LNCAP (cell line): Measurements from ENCODE around the gene ARPC1B.

Source experiments
- TF ChIP-seq, protein P1 (sequence below): fragments of 450-650 bp; IDR thresholded peaks from 2 replicates; pipeline ENCODE4 v1.5.1; 2017; ENCODE audit warnings: mild to moderate bottlenecking

ARPC1B gene

DNA sequence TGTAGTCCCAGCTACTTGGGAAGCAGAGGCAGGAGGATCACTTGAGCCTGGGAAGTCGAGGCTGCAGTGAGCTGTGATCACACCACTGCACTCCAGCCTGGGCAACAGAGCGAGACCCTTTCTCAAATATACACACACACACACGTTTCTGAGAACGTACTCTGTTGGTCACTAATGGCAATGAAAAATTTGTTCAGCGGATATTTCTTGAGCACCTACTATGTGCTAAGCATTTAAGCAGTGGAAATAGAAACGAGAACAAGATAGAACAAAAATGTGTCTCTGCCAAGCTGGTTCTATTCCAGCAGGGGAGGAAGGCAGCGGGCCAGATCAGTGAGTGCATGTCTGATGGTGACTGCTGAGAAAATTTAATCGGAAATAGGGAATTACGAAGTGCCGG, 8.7 kb downstream of the ARPC1B start:
- TF ChIP-seq, protein P1, sequence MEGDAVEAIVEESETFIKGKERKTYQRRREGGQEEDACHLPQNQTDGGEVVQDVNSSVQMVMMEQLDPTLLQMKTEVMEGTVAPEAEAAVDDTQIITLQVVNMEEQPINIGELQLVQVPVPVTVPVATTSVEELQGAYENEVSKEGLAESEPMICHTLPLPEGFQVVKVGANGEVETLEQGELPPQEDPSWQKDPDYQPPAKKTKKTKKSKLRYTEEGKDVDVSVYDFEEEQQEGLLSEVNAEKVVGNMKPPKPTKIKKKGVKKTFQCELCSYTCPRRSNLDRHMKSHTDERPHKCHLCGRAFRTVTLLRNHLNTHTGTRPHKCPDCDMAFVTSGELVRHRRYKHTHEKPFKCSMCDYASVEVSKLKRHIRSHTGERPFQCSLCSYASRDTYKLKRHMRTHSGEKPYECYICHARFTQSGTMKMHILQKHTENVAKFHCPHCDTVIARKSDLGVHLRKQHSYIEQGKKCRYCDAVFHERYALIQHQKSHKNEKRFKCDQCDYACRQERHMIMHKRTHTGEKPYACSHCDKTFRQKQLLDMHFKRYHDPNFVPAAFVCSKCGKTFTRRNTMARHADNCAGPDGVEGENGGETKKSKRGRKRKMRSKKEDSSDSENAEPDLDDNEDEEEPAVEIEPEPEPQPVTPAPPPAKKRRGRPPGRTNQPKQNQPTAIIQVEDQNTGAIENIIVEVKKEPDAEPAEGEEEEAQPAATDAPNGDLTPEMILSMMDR = no peak

GRCh38 chr7:99383791-99384370, 9.4 kb downstream of the ARPC1B start:
- TF ChIP-seq, protein P1 = no peak

DNA sequence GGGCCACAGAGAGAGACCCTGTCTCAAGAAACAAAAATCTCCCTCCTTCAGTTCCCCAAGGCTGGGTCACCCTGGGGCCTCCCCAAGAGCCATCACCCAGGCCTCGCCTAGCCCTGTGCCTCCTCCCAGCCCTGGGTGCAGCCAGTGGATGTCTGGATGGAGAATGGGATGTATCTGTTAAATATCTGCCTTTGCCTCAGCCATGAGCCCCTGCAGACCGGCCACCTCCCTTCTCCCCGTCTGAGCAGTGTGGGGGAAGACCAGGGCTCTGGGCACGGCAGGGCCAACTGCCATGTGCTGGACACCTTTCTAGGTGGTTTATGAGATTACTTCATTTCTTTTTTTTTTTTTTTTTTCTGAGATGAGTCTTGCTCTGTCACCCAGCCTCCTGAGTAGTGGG, 10.0 kb downstream of the ARPC1B start:
- TF ChIP-seq, protein P1 = no peak

GRCh38 chr7:99385564-99385963, 11.0 kb downstream of the ARPC1B start:
- TF ChIP-seq, protein P1 = no peak

DNA sequence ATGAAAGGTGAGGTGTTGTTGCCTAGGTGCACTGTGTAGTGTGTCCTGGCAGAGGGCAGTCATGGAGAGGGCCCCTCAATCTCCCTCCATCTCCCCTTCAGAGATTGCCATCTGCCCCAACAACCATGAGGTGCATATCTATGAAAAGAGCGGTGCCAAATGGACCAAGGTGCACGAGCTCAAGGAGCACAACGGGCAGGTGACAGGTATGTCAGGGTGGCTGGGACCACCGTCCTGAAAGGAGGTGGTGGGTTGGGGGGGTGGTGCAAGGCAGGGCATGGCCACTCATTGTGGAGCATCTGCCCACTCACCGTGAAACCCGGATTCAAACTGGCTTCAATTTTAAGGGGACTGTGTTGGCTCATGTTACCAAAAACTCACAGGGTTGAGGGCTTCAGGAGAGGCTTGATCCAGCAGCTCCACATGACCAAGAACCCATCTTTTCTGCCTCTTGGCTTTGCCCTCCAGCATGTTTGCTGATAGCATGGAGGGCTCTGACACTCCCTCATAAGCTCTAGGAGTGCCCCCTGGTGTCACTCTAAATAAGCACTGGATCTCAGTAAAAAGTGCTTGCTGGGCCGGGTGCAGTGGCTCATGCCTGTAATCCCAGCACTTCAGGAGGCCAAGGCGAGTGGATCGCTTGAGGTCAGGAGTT, 12.2 kb downstream of the ARPC1B start:
- TF ChIP-seq, protein P1 = peak; percentile 12; the same call in 1 of the 2 replicates

DNA sequence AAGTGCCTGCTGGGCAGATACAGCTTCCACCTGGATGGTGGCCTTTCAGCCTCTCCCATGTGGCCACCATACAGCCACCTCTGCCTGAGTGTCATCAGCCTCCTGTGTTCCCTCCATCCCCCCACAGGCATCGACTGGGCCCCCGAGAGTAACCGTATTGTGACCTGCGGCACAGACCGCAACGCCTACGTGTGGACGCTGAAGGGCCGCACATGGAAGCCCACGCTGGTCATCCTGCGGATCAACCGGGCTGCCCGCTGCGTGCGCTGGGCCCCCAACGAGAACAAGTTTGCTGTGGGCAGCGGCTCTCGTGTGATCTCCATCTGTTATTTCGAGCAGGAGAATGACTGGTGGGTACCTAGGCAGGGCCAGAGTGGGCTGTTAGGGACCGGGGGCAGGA, 13.4 kb downstream of the ARPC1B start:
- TF ChIP-seq, protein P1 = no peak

DNA sequence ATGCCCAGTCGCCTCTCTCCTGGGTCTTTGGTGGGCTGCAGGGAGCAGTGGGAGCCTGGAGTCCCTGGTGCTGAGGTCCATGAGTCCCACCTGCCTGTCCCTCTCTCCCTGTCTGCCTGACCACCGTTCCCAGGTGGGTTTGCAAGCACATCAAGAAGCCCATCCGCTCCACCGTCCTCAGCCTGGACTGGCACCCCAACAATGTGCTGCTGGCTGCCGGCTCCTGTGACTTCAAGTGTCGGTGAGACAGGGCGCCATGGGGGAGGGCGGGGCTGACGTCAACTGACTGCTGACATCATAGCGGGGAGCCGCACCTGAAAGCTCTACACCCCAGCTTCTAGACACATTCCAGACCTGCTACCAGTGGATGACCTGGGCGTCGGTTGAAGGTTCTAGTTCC, 15.2 kb downstream of the ARPC1B start:
- TF ChIP-seq, protein P1 = no peak
